ENCODE results near the gene SFRP5.

- TF ChIP-seq POLR2A (IDR thresholded peaks at IDR 0.05): no peak
- no peak for TF ChIP-seq CTCF (IDR thresholded peaks at IDR 0.05 in 4 of 5, conservative IDR thresholded peaks at IDR 0.05 in 1 of 5)
These were observed 10.0 kb upstream of the SFRP5 start for GRCh38 chr10:97781618-97782331.

Measured in gastrocnemius medialis (tissue), 4 donors.